NCI-H2171 (cell line): ENCODE measurements around the gene CUEDC1.

ENCODE experiments used
- DNase-seq: peaks from one replicate; lab custom pipeline; 2025; lab: John Stamatoyannopoulos, UW

CUEDC1 gene

DNA sequence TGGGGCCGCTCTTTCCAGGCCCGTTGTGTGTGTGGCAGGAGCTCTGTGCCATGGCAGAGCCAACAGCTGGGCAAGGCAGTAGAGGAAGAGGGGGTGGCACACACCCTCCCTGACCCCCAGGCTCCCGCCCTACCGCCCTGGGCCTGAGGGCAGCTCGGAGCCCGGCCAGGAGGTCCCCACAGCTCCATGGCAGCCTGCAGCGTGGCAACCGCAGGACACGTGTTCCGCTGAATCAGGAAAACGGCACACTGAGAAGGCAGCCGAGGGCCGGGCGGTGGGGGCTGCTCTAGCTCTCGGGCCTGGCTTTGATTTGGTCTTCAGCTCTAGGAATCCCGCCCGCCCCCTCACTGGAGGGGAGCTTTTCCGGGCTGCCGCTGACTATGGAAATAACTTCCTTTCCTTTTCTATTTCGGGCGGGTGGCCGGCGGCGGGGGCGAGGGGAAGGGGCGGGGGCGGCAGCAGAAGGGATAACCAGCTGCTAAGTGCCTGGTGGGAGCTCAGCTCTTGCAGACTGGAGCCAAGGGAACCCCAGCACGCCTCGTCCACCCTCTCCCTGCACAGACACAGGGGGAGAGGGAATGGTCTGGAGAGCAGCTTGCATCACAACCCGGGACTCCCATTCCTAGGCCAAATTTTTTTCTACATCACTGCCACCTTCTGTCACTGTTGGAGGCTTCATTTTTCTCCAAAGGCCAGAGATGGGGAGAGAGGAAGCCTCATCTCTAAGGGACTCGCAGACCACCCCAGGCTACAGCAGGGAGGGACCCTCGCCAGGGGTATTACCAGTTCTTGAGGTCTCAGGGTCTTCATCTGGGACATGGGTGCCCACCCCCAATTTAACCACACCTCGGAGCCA is 80.5 kb downstream of the CUEDC1 start:
- DNase-seq, result peak; percentile 80

- DNase-seq, result no peak
Observed at GRCh38 chr17:57874058-57874419, 81.2 kb downstream of the CUEDC1 start.

DNA sequence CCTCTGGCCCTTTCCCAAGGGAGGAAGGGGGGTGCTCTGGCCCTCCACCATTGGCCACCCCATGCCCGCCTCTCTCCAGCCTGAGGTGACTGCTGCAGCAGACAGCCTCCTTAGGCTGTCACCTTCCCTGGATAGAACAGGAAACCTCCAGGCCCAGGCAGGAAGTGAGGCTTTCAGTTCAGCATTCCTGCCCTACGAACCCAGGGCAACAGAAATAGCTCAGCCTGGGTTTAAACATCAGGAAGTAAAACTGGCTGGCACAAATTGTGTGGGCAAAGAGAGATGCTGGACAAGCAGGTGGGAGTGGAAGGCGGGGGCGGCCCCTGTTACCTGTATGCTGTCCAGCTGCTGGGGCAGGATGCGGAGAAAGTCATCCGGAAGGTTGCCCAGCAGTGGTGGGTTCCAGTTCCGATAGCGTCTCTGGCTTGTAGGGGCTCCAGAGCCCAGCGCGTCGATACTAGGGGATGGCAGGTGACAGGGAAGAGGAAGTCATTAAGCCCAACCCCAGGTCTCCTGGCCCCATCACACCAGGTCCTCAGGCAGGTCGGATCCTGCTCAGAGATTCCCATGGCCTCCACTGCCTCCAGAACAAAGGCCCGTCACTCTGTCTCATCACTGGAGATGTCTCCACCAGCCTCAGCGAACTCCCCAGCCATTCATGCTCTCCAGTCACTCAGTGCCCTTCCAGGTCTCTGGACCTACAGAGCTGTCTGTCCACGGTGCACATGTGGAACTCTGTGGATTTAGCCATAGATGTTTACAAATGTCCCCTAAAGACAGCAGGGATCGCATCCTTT is 81.8 kb downstream of the CUEDC1 start:
- no peak for DNase-seq

- DNase-seq, result no peak
Observed at GRCh38 chr17:57872536-57872935, 82.7 kb downstream of the CUEDC1 start.

- DNase-seq, result no peak
Observed at GRCh38 chr17:57871863-57872262, 83.3 kb downstream of the CUEDC1 start.

GRCh38 chr17:57871155-57871554 is 84.1 kb downstream of the CUEDC1 start:
- no peak for DNase-seq

- no peak for DNase-seq
Observed at GRCh38 chr17:57870283-57870635, 85.0 kb downstream of the CUEDC1 start.

GRCh38 chr17:57869617-57870282 is 85.5 kb downstream of the CUEDC1 start:
- DNase-seq, result peak; percentile 28

DNA sequence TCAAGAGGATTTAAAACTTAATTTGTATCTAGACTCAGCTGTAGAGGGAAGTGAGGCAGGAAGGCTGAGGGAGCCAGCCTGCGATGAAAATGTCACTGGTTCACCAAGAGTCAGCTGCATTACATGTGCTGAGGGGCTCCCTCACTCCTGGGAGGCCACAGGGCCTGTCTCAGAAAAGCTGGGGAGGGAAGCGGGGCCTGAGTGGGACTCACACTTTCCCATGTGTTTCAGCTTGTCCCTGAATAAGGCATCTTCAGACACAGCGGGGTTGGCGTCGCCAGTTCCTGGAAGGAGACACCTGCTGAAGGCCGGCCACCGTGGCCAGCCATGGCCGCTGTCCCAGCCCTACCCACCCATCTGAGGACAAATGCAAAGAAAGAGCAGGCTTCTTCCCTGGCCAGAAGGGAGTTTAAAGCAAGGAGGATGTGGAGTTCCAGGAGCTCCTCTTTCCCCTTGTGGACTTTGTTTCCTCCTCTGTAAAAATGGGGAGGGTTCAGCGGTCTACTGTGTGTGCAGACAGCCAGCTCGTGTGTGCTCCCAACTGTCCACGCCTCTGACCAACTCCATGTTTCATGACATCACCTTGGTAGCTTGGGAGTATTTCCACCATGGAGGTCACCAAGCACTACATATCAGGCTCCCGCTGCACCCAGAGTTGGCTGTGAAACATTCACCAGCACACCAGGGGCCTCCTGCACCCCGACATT is 86.1 kb downstream of the CUEDC1 start:
- DNase-seq, result no peak

- DNase-seq, result peak; percentile 91
Observed at GRCh38 chr17:57868007-57868909, 87.0 kb downstream of the CUEDC1 start.

- no peak for DNase-seq
Observed at GRCh38 chr17:57867126-57867525, 88.1 kb downstream of the CUEDC1 start.

DNA sequence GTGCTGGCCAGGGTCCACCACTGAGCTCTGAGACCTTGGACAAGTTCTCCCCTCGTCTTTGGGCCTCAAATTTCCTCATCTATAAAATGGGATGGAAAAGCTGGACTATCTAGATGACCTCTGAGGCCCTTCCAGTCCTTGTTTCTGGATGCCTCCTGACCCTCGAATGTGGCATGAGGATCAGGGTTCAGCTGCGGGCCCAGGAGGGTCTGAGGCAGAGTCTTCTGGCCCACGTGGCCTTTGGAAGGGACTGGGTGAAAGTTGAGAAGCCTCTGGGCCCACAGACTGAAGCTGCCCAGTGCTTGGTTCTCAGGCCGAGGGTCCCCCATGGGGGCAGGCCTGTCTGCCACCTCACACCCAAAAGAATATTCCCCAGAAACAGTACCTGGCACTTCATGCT is 88.5 kb downstream of the CUEDC1 start:
- no peak for DNase-seq

GRCh38 chr17:57866319-57866718 is 88.9 kb downstream of the CUEDC1 start:
- no peak for DNase-seq

GRCh38 chr17:57864273-57864672 is 90.9 kb downstream of the CUEDC1 start:
- no peak for DNase-seq

DNA sequence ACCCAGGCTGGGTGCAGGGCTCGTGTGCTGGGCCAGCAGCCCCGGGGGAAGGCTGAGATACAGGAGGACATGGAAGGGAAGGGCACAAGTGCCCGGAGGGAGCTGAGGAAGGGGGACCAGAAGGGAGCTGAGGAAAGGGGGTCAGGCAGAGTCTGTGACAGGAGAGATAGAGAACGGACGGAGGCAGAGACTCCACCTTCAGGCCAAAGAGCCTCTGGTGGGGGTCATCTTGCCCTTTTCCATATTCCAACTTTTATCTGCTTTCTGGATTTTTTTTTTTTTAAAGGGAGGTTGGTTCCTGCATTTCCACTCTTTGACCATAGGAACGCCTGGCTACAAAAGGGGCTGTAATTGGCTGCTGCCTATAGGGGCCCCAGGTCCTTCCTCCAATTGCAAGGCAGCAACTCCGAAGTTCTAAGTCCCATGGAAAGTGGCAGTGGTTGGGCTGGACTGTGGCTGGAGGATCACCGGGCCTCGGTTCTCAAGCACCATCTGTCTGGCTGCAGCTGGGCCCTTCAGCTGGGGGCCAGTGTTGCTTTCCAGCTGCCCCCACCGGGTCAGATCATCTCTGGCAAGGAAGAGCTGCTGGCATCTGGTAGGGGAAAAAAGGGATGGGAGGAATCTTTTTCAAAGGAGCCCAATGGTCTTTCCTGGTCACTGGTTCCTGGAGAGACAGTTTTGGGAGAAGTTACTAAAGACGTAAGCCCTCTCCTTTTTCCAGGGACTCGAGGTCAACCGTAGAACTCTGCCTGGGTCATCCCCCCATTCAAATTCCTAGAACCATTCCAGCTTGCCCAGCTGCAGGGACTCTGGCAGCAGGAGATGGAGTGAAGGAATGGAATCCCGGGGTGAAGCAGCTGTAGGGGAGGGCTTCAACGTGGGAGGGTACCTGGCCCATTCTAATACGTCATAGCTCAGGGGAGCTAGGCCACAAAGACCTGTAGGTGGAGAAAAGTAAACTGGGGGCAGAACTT is 92.2 kb downstream of the CUEDC1 start:
- no peak for DNase-seq

DNA sequence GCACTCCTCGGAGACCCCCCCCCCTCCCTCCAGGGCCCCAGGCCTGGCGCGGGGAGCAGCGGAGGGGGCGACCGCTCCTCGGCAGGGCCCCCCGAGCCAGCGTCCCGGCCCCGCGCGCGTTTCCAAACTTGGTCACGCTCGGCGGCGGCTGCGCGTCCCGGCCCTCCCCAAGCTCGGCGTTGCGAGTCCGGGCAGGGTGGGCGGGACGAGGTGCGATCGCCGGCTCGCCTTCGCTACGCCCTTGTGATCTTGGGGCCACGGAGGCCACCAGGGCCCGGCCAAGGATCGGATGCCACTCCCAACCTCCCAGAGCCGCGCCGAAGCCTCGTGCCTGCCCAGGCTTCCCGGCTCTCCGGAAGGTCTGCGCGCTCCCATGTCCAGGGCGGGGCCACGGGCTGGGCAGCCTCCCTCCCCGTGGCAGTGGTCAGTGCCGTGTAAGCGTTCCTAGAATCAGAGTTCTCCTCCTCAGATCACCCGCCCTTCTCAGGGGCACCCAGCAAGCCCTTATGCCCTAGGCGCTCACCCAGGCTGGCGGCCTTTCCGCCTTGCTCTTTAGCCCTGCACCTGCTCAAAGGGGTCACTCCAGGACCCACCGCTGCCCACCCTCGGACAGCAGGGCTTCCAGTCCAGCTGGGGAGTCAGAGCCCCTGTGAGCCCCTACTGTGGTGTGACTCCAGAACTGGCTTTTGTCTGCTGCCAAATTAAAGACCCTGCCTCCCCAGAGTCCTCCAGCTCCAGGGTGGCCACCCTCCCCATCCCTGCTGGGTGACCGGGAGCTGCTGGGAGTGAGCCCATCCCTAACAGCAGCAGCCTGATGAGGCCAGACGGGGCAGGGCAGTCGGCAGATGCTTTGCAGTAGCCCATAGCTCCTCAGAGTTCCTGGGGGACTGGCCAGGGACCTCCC is 93.2 kb downstream of the CUEDC1 start:
- no peak for DNase-seq

DNA sequence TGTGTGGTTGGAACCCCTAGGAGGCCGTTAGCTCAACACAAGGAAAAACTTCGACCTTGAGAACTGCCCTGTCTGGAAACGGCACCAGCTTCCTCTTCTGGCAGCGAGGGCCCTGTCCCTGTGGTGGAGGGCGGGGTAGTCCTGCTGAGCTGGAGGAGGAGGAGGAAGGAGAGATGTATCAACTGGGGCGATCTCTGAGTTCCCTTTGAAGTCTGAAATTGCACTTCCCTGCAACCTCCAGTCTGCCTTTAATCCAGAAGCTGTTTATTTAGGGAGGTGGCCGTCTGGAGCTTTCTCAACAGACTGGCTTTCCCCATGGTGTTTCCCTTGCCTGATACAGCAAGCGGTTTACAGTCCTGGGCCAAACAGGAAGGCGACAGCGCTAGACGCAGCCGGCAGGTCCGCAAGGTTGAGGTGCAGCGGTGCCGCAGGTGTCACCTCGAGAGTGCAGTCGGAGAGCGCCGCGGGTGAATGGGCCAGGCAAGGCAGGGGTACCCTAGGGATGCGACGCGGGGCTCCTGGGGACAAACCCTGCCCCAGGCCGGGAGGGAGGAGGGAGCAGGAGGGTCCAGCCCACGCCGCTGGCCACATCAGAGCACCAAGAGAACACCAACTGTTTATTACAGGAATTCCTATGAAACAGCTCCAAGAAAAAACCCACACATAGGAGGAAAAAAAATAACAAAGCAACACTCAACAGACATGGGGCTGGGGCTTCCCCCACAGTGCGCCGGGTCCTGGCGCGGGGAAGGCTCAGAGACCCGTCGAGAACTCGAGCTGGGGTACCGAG is 94.0 kb downstream of the CUEDC1 start:
- peak; percentile 25 for DNase-seq

- DNase-seq, result peak; percentile 14
Observed at GRCh38 chr17:57860414-57860999, 94.7 kb downstream of the CUEDC1 start.
